ENCODE measurements around the gene VRK2. TPM values are rescaled to one million over a fixed set of nuclear protein-coding genes. Genes with fewer than 3 reads are reported as not detected.

The VRK2 gene
- total RNA-seq, 1 donor from 2014 or later, result 63.0 TPM

- POLR2A ChIA-PET, result no interaction called here
- no peak overlapping the region for H3K4me3 Mint-ChIP-seq
- no peak for DNase-seq
- CTCF ChIA-PET, result no interaction called here
- no peak overlapping the region for H3K27ac Mint-ChIP-seq
- no peak for ATAC-seq (ENCODE audit: low read depth)
- H3K36me3 Mint-ChIP-seq (ENCODE audit: low read depth), result peaks cover 64% of the 10 kb centered on the region
- H3K4me1 Mint-ChIP-seq, result peaks cover 37% of the 10 kb centered on the region
- H3K9me3 Mint-ChIP-seq, result no peaks in the 10 kb centered on the region
- TF ChIP-seq CTCF (IDR thresholded peaks at IDR 0.05), result no peak
- no peaks in the 10 kb centered on the region for H3K27me3 Mint-ChIP-seq
- intact Hi-C loops (cut with micrococcal nuclease), result no loop called here
These were observed 6.4 kb downstream of the VRK2 start for GRCh38 chr2:58052978-58053377.

GRCh38 chr2:58054264-58054663 is 7.7 kb downstream of the VRK2 start:
- Mint-ChIP-seq H3K9me3 (no peaks in the 10 kb centered on the region), H3K27me3 (no peaks in the 10 kb centered on the region), H3K27ac (no peak overlapping the region), H3K4me3 (no peak overlapping the region), H3K36me3 (ENCODE audit: low read depth) (peaks cover 69% of the 10 kb centered on the region), H3K4me1 (peaks cover 28% of the 10 kb centered on the region)
- TF ChIP-seq CTCF (IDR thresholded peaks at IDR 0.05), result no peak
- intact Hi-C loops (cut with micrococcal nuclease), result no loop called here
- ChIA-PET CTCF (no interaction called here), POLR2A (interaction anchor here (1.4 kb wide), 1 partner anchor 8 kb away, joined by 4 read pairs; the partner anchor contains the start of gene VRK2)
- DNase-seq, result no peak
- ATAC-seq (ENCODE audit: low read depth), result no peak

- Mint-ChIP-seq H3K36me3 (ENCODE audit: low read depth) (peaks cover 69% of the 10 kb centered on the region), H3K27ac (peak overlapping the region; percentile 41), H3K9me3 (no peaks in the 10 kb centered on the region), H3K27me3 (no peaks in the 10 kb centered on the region), H3K4me3 (no peak overlapping the region), H3K4me1 (peaks cover 28% of the 10 kb centered on the region)
- ChIA-PET CTCF (no interaction called here), POLR2A (interaction anchor here (1.4 kb wide), 1 partner anchor 9 kb away, joined by 4 read pairs; the partner anchor contains the start of gene VRK2)
- no peak for TF ChIP-seq CTCF (IDR thresholded peaks at IDR 0.05)
- DNase-seq (no peak), ATAC-seq (ENCODE audit: low read depth) (no peak)
- intact Hi-C loops (cut with micrococcal nuclease), result no loop called here
These were observed 8.6 kb downstream of the VRK2 start for GRCh38 chr2:58055033-58055786.

GRCh38 chr2:58056192-58056916 is 9.7 kb downstream of the VRK2 start:
- H3K9me3 Mint-ChIP-seq, result no peaks in the 10 kb centered on the region
- H3K36me3 Mint-ChIP-seq (ENCODE audit: low read depth), result peaks cover 70% of the 10 kb centered on the region
- H3K27me3 Mint-ChIP-seq, result no peaks in the 10 kb centered on the region
- H3K4me3 Mint-ChIP-seq, result no peak overlapping the region
- ATAC-seq (ENCODE audit: low read depth), result no peak
- DNase-seq, result no peak
- H3K27ac Mint-ChIP-seq, result no peak overlapping the region
- H3K4me1 Mint-ChIP-seq, result peaks cover 28% of the 10 kb centered on the region
- CTCF ChIA-PET, result no interaction called here
- no peak for TF ChIP-seq CTCF (IDR thresholded peaks at IDR 0.05)
- intact Hi-C loops (cut with micrococcal nuclease), result no loop called here
- POLR2A ChIA-PET, result interaction anchor here (1.0 kb wide), 1 partner anchor 10 kb away, joined by 4 read pairs; the partner anchor contains the start of gene VRK2

All from activated B cell treated with CpG ODN at 0.5 μM for 24 hours (primary cell).